ENCODE results near the gene SNTB2.
"Not testable (repeated sequence)": the region's sequence is repeated elsewhere in the genome, so short reads cannot be mapped to it uniquely, and the experiment has no call there.

SNTB2 gene

GRCh38 chr16:69294051-69294450, 107.1 kb downstream of the SNTB2 start:
- FAIRE-seq: no peak

- not testable (repeated sequence) for FAIRE-seq
Measured at GRCh38 chr16:69296771-69297170, 109.8 kb downstream of the SNTB2 start.

GRCh38 chr16:69298261-69298660, 111.3 kb downstream of the SNTB2 start:
- no peak for FAIRE-seq

GRCh38 chr16:69301187-69301586, 114.2 kb downstream of the SNTB2 start:
- no peak for FAIRE-seq

- FAIRE-seq: no peak
Measured at GRCh38 chr16:69301861-69302260, 114.9 kb downstream of the SNTB2 start.

GRCh38 chr16:69302301-69302700, 115.3 kb downstream of the SNTB2 start:
- FAIRE-seq: no peak

- no peak for FAIRE-seq
Measured at GRCh38 chr16:69306031-69306430, 119.1 kb downstream of the SNTB2 start.

- no peak for FAIRE-seq
Measured at GRCh38 chr16:69307091-69307490, 120.1 kb downstream of the SNTB2 start.

GRCh38 chr16:69307856-69308255, 120.9 kb downstream of the SNTB2 start:
- FAIRE-seq: no peak

GRCh38 chr16:69309316-69309715, 122.4 kb downstream of the SNTB2 start:
- FAIRE-seq: no peak

GRCh38 chr16:69310653-69311532, 123.9 kb downstream of the SNTB2 start, which contains the start of gene VPS4A:
Gene VPS4A, plus strand, starts transcription at chr16:69311350. Its CDS starts 162 bp downstream, at chr16:69311512.
- no peak for FAIRE-seq

- FAIRE-seq: no peak
Measured at GRCh38 chr16:69311533-69312387, 124.8 kb downstream of the SNTB2 start.

GRCh38 chr16:69313469-69313868, 126.5 kb downstream of the SNTB2 start:
- FAIRE-seq: no peak

GRCh38 chr16:69314534-69314933, 127.6 kb downstream of the SNTB2 start:
- no peak for FAIRE-seq

GRCh38 chr16:69315486-69316311, 128.7 kb downstream of the SNTB2 start:
- no peak for FAIRE-seq

GRCh38 chr16:69316595-69317034, 129.7 kb downstream of the SNTB2 start:
- no peak for FAIRE-seq

GRCh38 chr16:69318177-69318910, 131.4 kb downstream of the SNTB2 start:
- FAIRE-seq: no peak

- no peak for FAIRE-seq
Measured at GRCh38 chr16:69318911-69319289, 131.9 kb downstream of the SNTB2 start.

- FAIRE-seq: no peak
Measured at GRCh38 chr16:69319381-69319780, 132.4 kb downstream of the SNTB2 start.

- FAIRE-seq: no peak
Measured at GRCh38 chr16:69319826-69320739, 133.1 kb downstream of the SNTB2 start.

- FAIRE-seq: no peak
Measured at GRCh38 chr16:69320740-69321073, 133.7 kb downstream of the SNTB2 start.
